Cerebellar cortex (tissue), 1 donor: ENCODE measurements around the gene DENND2D.
A peak's percentile ranks its signal among the peaks of the same experiment; 100 is the strongest.

ENCODE experiments used
- DNase-seq: peaks from one replicate; pipeline ENCODE4 v3.0.0-alpha.2; 2015; ENCODE audit warnings: low spot score

DENND2D gene

GRCh38 chr1:111175349-111175748 is 25.1 kb downstream of the DENND2D start:
- no peak for DNase-seq

GRCh38 chr1:111174070-111174469 is 26.4 kb downstream of the DENND2D start:
- DNase-seq, result no peak

DNA sequence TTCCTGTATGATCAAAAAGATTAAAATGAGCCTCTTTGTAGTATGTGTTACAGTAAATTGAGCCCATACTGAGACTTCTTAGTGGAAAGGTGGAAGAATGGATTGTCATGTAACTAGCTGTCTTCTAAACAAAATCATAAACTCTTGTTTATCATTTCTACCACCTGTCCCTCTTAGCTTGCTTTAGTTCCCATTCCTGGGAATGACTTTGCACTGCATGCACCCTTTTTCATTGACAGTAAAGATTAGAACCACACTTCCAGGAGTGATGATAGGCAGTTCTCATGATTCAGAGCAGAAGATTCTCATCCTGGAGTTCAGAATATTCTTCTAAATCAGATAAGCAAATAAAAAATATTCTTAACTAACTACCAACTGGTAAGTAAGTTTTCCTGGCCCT is 28.0 kb downstream of the DENND2D start:
- DNase-seq, result no peak

DNA sequence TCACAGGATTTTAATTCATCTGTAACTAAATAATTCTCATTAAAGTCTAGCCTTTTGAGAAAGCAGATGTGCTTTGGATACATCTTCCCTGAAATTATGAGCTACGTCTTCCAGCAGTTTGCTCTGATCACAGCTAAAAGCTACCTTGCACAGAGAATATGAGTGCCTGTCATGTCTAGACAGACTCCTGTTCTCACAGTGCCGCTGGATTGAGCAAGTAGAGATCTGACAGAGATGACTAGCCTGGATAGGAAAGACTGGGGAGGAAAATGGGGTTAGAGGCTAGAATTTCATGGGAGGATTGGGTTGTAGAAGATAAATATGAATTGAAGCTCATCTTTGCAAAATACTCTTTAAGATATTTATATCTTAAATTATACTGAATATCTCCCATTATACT is 36.3 kb downstream of the DENND2D start:
- DNase-seq, result peak; percentile 36

- peak; percentile 67 for DNase-seq
These were observed 37.1 kb downstream of the DENND2D start for GRCh38 chr1:111163363-111163762.

DNA sequence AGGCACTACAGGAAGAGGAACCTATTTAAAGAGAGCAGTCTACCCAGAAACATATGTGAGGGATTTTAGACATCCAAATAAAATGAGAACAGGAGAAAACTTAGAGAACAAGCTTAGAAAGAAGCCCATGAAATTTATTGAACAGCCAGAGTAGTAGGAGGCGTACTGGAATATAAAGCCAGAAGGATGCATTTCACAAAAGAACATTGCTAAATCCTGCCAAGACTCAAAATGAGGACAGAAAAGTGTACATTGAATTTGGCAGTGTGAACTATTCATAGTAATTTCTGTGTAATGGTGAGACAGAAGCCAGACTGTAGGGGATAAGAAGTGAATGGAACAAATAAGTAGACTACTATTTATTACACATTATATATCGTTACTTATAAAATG is 38.0 kb downstream of the DENND2D start:
- no peak for DNase-seq

DNA sequence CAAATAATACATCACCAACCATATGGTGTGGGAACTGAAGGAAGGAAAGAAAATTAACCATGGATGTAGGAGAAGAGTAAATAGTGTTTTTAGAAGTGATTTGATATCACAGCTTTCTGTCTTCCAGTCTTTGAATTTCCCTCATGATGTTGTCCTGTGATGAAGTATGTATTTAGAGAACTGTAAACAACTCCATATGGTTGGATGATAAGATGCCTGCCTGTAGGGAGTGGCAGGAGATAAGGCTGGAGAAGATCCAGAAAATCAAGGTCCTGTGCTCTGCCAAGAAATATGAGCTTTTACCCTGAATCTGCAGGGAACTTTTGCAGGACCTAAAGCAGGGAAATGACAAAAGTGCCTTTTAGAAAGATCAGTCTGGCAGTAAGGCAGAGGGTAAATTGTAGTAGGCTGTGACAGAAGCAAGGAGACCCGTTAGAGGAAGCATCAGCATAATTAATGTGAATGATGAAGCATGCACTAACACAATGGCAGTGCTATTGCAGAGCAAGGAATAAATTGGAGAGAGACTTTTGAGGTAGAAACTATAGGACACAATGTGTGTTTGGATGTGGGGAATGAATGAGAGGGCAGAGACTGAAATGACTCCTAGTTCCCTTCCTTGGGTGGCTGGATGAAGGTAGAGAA is 38.5 kb downstream of the DENND2D start:
- peak; percentile 89 for DNase-seq

DNA sequence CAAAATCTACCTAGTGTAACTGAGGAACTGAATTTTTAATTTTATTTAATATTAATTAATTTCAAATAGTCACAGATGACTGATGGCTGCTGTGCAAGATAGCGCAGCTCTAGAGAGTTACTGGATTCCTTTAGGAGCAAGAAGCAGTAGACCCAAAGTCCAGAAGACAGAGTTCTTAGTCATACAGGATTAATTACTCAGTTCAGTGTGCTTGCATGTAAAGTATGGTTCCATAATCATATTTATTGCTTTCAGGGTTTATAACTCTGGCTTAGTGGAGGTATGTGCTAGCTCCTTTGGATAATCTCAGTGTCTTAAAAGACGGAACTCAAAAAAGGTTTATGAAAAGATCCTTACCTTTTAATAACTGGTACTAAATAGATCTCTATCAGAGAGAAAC is 43.0 kb downstream of the DENND2D start:
- no peak for DNase-seq

- no peak for DNase-seq
These were observed 46.1 kb downstream of the DENND2D start for GRCh38 chr1:111154021-111154999.

DNA sequence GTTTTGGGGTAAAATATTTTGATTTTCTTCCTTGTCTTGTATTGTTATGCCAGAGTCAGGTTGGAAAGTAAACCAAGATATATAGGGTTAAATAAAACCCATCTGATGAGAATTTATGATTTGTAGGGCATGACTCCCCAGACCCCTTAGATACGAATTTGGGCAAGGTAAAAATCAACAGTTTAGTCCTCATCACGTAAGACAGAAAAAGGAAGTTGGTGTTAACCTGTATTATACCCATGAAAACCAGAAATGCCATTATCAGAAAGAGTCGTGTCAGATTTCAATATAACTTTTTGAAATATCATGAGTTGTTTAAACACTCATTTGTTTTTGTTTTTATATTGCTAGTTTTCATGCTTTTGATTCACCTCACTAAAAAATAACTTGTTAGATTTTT is 48.6 kb downstream of the DENND2D start:
- DNase-seq, result no peak

DNA sequence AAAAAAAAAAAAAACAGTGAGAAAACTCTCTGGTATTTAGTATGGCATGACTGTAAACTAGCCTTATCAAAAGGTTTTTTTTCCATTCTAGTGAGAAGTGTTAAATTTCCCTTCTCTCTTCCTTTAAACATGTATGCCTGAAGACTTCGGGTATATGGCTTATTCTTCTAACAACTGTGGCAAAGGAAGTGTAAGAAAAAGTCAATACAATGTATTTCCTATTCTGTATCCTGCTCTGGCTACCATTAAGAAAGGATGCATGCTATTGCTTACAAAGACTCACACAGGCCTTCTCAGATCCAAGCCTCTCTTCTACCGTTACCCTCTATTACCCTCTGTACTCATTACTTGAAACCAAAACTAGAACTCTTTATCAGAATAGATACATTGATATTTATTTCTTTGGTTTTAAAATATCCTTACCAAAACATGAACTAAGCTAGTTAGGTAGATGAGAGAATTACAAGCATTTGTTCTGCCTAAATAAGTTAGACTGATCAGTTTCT is 52.0 kb downstream of the DENND2D start:
- no peak for DNase-seq

GRCh38 chr1:111147948-111148347 is 52.5 kb downstream of the DENND2D start:
- DNase-seq, result no peak

DNA sequence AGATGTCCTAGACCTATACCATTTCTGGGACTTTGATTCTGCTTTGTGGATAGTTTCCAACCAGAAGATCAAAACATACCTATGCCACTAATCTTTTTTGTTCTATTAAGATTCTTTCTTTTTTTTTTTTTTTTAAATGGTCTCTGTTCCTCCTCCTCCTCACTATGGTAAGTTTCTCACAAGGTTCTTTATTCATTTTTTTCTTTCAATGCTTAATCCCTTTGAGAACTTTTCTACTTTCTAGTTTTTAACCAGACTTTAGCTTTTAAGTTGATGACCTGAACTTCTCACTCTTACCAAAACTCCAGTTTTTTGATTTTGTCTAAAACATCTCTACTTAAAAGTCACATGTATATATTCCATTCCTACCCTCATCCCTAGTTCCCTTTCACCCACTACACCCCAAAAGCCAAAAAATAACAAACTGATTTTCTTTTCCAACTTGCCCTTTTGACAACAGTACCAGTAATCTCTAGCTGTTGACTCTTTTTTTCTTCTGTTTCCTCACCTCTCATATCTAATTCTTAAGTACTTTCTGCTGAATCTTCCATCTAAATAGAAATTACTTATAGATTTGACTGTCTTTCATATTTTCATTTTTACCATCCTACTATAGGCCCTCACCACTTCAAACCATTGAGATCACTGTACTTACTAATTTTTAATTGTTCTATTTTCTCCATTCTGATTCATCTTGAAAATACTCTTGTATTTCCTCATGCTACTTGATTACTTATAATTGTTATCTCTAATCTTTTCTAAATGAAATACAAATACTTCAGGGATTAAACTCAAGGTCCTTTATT is 54.3 kb downstream of the DENND2D start:
- DNase-seq, result no peak

DNA sequence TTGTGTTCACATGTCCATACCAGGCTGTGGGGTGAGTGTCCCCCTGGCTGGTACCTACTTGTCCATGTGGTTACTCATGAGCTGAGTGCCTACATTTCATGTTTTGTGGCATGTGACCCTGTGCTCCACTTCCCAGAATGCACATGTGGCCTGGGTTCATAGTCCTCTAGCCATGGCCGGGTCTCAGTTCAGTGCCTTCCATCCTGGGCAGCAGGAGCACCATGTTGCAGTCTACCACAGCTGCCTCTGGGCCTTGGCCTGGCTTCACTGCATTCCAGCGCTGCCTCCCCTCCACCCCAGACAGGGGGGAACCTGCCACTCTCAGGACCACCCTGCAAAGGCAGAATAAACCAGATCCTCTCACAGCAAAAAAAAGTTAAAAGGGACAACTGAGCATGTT is 54.9 kb downstream of the DENND2D start:
- DNase-seq, result no peak

GRCh38 chr1:111142356-111142975 is 58.0 kb downstream of the DENND2D start:
- no peak for DNase-seq

DNA sequence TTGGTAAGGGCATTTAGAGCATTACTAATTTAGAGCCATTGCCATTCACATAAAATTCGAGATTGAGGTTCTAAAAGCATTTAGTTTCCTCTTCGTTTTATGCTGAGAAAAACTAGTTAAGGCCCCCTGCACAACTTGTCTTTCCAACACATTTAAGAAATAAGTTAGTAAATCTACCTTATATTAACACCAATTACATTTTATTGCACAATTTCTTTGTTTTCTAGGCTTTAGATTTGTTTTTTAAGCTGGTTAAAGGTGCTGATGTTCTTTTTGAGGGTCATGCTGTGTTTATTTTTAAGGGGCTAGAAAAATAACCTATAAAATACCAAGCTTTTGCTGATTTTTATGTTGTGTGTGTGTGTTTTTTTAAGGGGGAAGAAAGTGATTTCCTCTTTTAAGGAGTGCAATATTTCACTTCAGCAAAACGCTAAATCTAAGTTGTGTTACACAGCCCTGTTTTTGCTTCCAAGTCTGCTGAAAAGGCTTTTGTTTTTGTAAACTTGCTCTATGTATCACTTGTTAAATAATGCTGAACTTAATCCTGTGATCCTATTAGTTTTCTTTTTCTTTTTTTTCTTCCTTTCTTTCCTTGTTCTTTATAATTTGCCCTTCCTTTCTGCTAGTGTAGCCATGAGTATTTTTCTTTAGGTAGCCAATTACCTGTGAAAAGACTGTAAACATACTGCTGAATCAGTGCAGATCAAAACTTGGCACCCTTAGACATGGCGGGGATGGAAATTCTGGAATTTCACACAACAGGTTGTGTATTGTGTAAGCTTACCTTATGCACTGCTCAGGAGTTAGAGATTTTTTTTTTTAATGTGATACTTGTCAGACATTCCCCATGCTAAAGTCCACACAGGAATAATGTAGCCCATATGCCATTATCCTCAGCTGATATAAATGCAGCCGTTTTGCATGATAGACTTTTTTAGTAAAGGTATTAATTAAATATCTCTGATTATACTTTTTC is 58.9 kb downstream of the DENND2D start:
- DNase-seq, result no peak

GRCh38 chr1:111140680-111140967 is 59.8 kb downstream of the DENND2D start:
- peak; percentile 53 for DNase-seq

DNA sequence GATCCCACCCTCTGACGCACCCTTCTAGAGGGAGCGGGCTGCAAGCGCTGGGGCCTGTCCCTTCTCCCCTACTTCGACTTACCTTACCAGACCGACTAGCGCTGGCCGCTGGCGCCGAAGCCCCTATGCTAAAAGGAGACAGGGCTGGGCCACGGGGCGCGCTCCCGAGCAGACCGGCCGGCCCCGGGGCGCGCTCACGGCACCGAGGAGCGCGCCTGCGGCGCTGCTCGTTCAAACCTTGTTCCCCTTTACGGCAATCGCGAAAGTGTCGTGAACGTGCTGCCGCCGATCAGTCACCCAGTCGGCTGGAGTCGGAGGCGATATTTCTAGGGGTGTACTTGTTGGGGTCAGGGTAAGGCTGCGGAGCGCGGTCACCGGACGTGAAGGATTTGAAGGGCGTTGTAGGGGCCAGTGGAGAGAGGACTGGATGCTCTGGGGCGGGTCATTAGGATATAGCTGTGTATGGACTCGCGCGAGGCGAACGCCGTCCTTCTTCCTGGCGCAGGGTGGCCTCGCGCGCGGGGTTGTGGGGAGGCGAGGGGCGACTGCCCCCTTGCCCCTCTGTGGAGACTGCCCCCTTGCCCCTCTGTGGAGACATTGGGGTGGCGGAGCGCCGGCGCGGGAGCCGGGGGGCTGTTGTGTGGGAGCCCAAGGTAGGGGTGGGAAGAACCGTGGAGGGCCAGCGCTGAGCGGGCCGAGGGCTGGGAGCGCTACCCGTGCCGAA is 60.3 kb downstream of the DENND2D start, which contains the start of the genes CEPT1 and DRAM2:
CEPT1 (plus strand) TSS at position 268 of the 724 bp plus-strand sequence. CDS start 7,492 bp downstream, outside the sequence.
DRAM2 (minus strand) TSS at position 138 of the 724 bp plus-strand sequence. CDS start 8,539 bp downstream, outside the sequence.
- peak; percentile 95 for DNase-seq

DNA sequence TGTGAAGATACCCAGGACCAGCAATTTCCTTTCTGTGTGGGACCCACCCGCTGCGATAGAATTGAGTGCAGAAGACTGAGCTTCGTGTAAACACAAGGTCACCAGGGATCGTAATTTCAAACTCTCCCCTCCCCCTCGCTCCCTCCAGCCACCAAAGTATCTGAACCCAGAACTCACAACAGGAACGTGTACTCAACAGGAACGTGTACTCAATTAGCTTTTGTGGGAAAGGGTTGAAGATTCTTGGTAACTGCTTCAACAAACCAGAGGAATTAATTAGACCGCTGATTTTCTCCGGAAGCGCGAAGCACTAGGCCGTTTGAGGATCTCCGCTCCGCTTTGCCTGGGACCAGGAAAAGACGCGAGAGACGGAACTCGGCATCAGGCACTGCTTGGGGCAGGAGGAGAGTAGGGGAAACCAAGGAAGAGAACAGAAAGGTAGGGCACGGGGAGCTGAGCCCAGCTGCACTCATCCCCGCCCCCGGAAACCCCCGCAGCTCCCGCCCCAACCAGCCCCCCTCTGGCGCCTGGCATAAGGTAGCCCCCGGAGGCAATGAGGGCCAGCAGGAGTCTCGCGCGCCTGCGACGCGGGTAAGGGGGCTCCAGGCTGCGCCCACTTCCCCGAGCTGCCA is 61.0 kb downstream of the DENND2D start:
- DNase-seq, result peak; percentile 74
